DMS114 treated with DMSO at 0.1 percent for 48 hours (cell line): ENCODE results near the gene KLRC3.
"Not testable (repeated sequence)": the region's sequence is repeated elsewhere in the genome, so short reads cannot be mapped to it uniquely, and the experiment has no call there.

Source experiments
- DNase-seq: peaks from one replicate; lab custom pipeline; 2025; ENCODE audit not compliant: unreplicated experiment; lab: John Stamatoyannopoulos, UW

Gene KLRC3

GRCh38 chr12:10420334-10420733 is at the start of gene KLRC3:
KLRC3 (minus strand) TSS chr12:10420595; CDS start chr12:10420550, 45 bp downstream.
- DNase-seq: not testable (repeated sequence)

DNA sequence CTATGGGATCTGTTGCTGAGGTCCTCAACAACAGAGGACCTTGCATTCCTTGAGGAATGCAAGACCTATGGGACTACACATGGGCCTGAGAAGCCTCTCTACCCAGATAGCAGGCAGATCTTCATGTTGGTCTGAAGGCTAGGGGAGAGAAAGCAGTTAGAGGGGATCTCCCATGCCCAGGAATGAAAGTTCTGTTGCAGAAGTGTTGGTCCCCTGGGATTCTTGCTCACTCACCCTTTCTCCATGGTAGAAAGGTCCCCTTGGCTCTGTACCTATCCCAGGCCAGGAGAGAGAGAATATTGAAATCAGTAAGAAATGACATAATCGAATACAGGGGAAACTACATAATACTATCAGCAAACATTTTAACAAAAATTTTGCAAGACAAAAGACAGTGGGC is 49.3 kb upstream of the KLRC3 start:
- no peak for DNase-seq

GRCh38 chr12:10466311-10466710 is 45.9 kb upstream of the KLRC3 start:
- DNase-seq: no peak

GRCh38 chr12:10457760-10458159 is 37.4 kb upstream of the KLRC3 start:
- DNase-seq: no peak

- DNase-seq: no peak
Measured at GRCh38 chr12:10456856-10457255, 36.5 kb upstream of the KLRC3 start.

GRCh38 chr12:10455766-10456165 is 35.4 kb upstream of the KLRC3 start:
- DNase-seq: no peak

DNA sequence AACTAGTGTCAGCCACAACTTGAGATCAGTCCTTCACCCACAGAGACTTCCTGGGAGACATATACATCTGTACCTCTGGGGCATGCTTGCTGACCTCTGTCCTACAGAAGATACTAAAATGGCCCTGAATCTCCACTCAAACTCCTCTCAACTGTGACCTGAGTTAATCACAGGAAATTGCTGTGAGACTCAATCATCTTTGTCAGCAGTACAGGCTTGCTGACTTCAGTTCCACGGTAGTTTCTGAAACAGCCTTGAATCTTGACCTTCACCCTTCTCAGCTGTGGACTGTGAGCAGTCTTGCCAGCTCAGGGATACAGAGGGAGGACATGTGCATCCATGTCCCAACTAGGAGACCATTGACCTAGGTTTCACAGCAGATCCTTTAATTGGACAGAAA is 34.1 kb upstream of the KLRC3 start:
- no peak for DNase-seq

DNA sequence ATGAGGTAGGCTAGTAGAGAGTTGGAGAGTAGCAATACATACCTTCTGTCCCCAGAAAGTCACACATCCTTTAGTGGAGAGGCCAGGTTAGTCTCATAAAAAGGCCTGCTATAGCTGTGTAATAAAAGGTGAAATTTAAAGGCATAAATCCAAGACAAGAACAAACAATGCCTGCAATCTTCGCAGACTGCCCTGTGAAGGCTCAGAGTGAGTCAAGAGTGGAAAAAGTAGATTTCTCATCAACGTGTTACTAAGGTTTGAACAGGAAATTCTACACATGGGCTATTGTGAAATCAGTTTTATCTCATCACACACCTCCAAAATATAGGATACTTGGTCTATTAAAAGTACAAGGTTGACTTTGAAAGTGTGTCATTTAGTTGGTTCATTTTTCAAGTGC is 32.8 kb upstream of the KLRC3 start, which contains the start of gene KLRC1:
Gene KLRC1 (minus strand): TSS at position 222 of the 400 bp plus-strand sequence. CDS start 2,221 bp downstream, outside the sequence.
- DNase-seq: no peak

GRCh38 chr12:10448236-10448635 is 27.8 kb upstream of the KLRC3 start:
- DNase-seq: no peak

DNA sequence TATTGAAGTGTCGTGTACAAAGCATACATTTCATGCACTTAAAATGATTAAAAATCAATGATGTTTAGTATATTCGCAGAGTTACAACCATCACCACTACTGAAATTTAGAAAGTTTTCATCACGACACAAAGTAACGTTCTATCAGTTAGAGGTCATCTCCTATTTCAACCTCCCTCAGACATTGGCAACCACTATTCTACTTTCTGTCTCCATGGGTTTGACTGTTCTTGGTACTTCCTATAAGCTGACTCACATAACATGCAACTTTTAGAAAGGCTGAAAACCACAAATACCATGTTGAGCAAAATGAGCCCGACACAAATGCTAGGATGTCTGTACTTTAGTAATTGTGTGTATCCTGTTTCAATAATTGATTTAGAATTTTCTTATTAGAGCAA is 25.7 kb upstream of the KLRC3 start:
- not testable (repeated sequence) for DNase-seq

GRCh38 chr12:10441144-10441543 is 20.7 kb upstream of the KLRC3 start:
- DNase-seq: not testable (repeated sequence)

DNA sequence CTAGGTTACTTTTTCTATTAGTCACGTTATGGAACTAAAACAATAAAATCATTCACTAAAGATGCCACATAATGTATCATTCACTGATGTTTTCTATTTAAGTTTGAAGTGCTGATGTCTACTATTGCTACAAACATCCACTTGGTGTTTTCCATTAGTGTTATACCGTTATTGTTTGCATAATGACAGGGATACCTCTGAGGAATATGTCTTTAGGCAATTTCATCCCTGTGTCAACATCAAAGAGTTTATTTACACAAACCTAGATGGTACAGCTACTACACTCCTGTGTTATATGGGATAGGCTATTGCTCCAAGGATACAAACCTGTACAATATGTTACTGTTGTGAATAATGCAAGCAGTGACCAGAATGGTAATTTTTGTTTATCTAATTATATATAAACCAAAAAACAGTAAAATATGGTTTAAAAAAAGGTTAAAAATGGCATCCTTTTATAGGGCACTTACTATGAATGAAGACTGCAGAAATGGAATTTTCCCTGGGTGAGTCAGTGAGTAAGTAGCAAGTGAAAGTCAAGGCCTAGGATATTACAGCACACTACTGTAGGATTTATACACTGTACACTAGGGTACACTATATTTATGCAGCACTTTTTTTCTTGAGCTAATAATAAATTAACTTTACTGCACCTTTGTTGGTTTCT is 19.3 kb upstream of the KLRC3 start:
- DNase-seq: not testable (repeated sequence)

DNA sequence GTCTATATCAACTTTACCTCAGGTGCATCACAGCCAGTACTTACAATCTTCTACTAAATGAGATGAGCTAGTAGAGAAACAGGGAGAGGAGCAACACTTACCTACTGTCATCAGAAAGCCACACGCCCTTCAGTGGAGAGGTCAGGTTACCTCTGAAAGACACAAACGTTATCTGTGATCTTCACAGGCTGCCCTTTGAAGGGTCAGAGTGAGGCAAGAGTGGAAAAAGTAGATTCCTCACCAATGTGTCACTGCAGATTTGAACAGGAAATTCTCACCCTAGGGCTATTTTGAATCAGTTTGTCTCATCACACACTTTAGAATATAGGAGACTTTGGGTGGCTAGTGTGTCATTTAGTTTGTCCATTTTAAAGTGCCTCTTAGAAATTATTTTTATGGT is 17.2 kb upstream of the KLRC3 start:
- DNase-seq: not testable (repeated sequence)

GRCh38 chr12:10435816-10436215 is 15.4 kb upstream of the KLRC3 start, which contains the start of gene KLRC2:
KLRC2 (minus strand) TSS chr12:10436010; CDS start chr12:10435986, 24 bp downstream.
- not testable (repeated sequence) for DNase-seq

GRCh38 chr12:10430623-10431022 is 10.2 kb upstream of the KLRC3 start:
- DNase-seq: not testable (repeated sequence)

DNA sequence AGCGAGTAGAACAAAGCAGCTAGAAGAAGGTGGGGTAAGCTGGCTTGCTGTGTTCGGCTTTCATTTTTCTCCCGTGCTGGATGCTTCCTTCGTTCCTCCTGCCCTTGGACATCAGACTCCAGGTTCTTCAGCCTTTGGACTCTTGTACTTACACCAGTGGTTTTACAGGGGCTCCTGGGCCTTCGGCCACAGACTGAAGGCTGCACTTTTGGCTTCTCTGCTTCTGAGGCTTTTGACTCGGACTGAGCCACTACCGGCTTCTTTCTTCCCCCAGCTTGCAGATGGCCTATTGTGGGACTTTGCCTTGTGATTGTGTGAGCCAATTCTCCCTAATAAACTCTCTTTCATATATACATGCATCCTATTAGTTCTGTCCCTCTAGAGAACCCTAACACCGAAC is 5.5 kb upstream of the KLRC3 start:
- not testable (repeated sequence) for DNase-seq

- DNase-seq: not testable (repeated sequence)
Measured at GRCh38 chr12:10424260-10424899, 4.0 kb upstream of the KLRC3 start.

- DNase-seq: not testable (repeated sequence)
Measured at GRCh38 chr12:10422159-10422558, 1.8 kb upstream of the KLRC3 start.

DNA sequence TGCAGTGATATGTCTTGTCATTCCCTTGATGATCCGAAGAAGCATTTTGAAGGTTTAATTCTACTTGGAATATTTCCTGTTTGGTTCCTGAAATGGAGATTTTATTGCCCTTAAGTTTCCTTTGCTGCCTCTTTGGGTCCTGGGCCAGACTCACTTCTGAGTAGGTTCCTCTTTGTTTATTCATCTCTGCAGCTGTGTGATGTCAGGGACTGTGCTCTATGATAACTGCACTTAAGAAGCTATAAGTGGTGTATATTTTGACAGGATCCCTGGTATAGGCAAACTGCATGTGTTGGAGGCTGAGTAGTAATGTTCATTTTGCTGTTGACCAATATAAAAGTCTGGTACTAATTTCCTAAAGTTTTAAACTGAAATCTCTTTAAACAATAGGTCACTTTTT is 11.0 kb downstream of the KLRC3 start, which contains the start of gene KLRC4:
Gene KLRC4 (minus strand): TSS at position 366 of the 400 bp plus-strand sequence. CDS start 182 bp downstream, at position 184.
- no peak for DNase-seq

DNA sequence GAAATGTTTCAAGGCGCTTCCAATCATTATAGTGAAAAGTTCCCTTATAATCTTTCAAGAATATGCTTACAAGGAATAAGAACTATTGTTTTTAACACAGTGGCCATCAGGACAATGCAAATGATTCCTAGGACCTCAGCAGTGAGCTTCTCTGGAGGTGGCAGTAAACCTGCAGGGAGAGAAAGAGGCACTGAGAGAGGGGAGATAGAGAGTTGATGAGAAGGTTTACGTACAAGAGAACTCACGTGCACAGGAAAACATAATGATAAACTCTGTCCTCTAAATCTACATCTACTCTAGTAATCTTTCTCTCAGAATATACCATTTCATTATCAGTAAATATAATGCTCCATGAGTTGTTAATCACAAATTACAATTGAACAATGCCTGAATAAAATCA is 11.6 kb downstream of the KLRC3 start:
- no peak for DNase-seq

DNA sequence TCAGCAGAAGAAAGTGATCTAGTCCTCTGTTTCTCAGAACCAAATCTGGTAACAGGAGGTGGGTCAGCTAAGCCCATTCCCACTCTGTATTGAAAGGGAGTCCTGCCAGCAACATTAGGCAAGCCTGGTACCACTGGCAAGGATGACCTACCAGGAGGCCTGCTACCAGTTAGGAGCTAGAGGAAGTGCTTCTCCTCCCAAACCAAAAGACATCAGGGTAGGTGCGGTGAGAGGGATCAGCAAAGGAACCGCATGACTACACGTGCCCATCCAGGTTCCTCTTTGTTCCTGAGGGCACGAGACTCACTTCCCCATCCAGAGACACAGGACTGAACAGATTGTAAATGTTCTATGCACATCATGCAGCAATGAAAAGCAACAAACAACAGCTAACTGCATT is 13.7 kb downstream of the KLRC3 start:
- DNase-seq: no peak

DNA sequence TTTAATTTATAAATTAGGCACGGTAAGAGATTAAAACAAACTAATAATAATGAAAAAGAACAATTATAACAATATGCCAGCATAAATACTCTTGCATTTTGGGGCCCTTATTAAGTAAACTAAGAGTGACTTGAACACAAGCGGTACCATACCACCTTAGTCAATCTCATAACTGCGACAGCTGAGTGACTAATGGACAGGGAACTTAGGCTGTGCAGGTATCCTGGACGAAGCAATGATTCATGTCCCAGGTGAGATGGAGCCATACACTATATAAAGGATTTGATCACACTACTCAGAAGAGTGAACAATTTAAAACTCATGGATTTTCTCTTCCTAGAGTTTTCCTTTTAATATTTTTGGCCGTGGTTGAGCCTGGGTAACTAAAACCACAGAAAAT is 15.1 kb downstream of the KLRC3 start:
- no peak for DNase-seq
